Right lobe of liver (tissue), 6 donors: ENCODE results near the gene NDUFA7. TPM values are rescaled to one million over a fixed set of nuclear protein-coding genes. Genes with fewer than 3 reads are reported as not detected.

Source experiments
- ATAC-seq, 4 donors: fragments of 200-7000 bp; cut with Tn5 transposase; one replicate each; pipeline ENCODE4 v1.9.1; 2020; ENCODE audit warnings: mild to moderate bottlenecking in 4 of 4, moderate library complexity in 4 of 4
- DNase-seq, 3 donors: peaks; one replicate each; pipeline ENCODE4 v3.0.0-alpha.2; 2020
- H3K27ac ChIP-seq, 3 donors: fragments of 200-600 bp; one replicate each; pipeline ENCODE4 v1.8.0; 2022
- H3K27me3 ChIP-seq, 2 donors: fragments of 200-600 bp; one replicate each; pipeline ENCODE4 v1.8.0; 2022
- H3K36me3 ChIP-seq, 4 donors: fragments of 200-600 bp; sonication (generic) in 1 of 4; one replicate each; pipeline versions ENCODE4 v1.5.1 to v1.8.0; 2017 to 2022; ENCODE audit warnings: control low read depth in 1 of 4
- H3K4me1 ChIP-seq, 4 donors: fragments of 200-600 bp; sonication (generic) in 1 of 4; one replicate each; pipeline versions ENCODE4 v1.5.1 to v1.8.0; 2017 to 2022; ENCODE audit warnings: control low read depth in 1 of 4
- H3K4me3 ChIP-seq, 3 donors: fragments of 200-600 bp; one replicate each; pipeline ENCODE4 v1.8.0; 2022
- H3K9me3 ChIP-seq, 4 donors: fragments of 200-600 bp; sonication (generic) in 1 of 4; one replicate each; pipeline versions ENCODE4 v1.5.1 to v1.8.0; 2017 to 2022; ENCODE audit warnings: control low read depth in 1 of 4
- CTCF ChIP-seq, 4 donors: fragments of 200-600 bp in 3 of 4; fragments of 450-650 bp in 1 of 4; IDR thresholded peaks; one replicate each; pipeline versions ENCODE4 v1.5.1 to v1.8.0; 2016 to 2022; ENCODE audit warnings: antibody characterized with exemption in 4 of 4, mild to moderate bottlenecking in 2 of 4
- POLR2A ChIP-seq: fragments of 450-650 bp; IDR thresholded peaks from one replicate; pipeline ENCODE4 v1.6.1; 2017; ENCODE audit warnings: antibody characterized with exemption, mild to moderate bottlenecking
- WGBS: methylation state at CpG from one replicate; pipeline ENCODE4 v1.1.6; 2018; ENCODE audit warnings: low coverage, low lambda C conversion rate; ENCODE audit not compliant: insufficient coverage; ENCODE audit errors: missing lambda C conversion rate; 5-methylcytosine and 5-hydroxymethylcytosine counted together
- intact Hi-C, 2 donors: fragments of 100-400 bp; cut with DNase I; formaldehyde crosslinking; loops; one replicate each; pipeline versions ENCODE4 v1.11.2 to v1.14.1; 2022
- total RNA-seq, 6 experiments: library from RNA; depleted of rRNA in 2 of 6; stranded (reverse); fragments of >200 nt in 2 of 6; fragmentation: NEBNext Ultra II Directional in 3 of 6; extraction: Animal tissue kit (Norgen Biotek cat#: 25700) in 3 of 6; gene quantifications; one replicate each; pipeline versions ENCODE4 v1.1.0 to v1.2.4, GENCODE V29; 2016 to 2023
- donor health status: DM: no; HTN: yes; CAD: no.
- donor health status: DM: no; HTN: no; CAD: no.
- donor health status: DM: no; HTN: no; CAD: no.
- donor health status: DM: no; HTN: yes; CAD: no.
- donor health status: DM: no; HTN: yes; CAD: no.

Gene NDUFA7
- total RNA-seq, 6 experiments from 2014 or later: 20.8 to 60.5 (median 25.9) TPM

- Histone ChIP-seq H3K4me1 (peaks cover 0 to 5% (median 2%) of the 10 kb centered on the region in 4 donors), H3K27ac (no peak overlapping the region), H3K4me3 (no peak overlapping the region), H3K9me3 (no peaks in the 10 kb centered on the region), H3K36me3 (no peaks in the 10 kb centered on the region), H3K27me3 (peaks cover 0 to 18% of the 10 kb centered on the region in 2 donors)
- no peak for TF ChIP-seq POLR2A
- WGBS: 20% methylated on average over 3 of the region's 48 CpGs
- no peak for DNase-seq
- intact Hi-C loops: no loop called here
- ATAC-seq: peak in 1 of 4 donors; percentile 5
Measured at GRCh38 chr19:8333767-8334457, 12.7 kb upstream of the NDUFA7 start.

GRCh38 chr19:8332976-8333766, 12.0 kb upstream of the NDUFA7 start:
- TF ChIP-seq CTCF (IDR thresholded peaks at IDR 0.05) (no peak), POLR2A (no peak)
- intact Hi-C loops: no loop called here
- Histone ChIP-seq H3K4me3 (no peak overlapping the region), H3K9me3 (no peaks in the 10 kb centered on the region), H3K27me3 (peaks cover 0 to 18% of the 10 kb centered on the region in 2 donors), H3K36me3 (no peaks in the 10 kb centered on the region), H3K4me1 (peaks cover 0 to 5% (median 2%) of the 10 kb centered on the region in 4 donors), H3K27ac (no peak overlapping the region)
- no peak for ATAC-seq
- WGBS: 19% methylated on average over 8 of the region's 52 CpGs
- no peak for DNase-seq

GRCh38 chr19:8331263-8331845, 10.2 kb upstream of the NDUFA7 start:
- WGBS: 78% methylated on average over 5 of the region's 8 CpGs
- no peak for ATAC-seq
- Histone ChIP-seq H3K4me3 (no peak overlapping the region), H3K27ac (no peak overlapping the region), H3K4me1 (peaks cover 0 to 5% (median 2%) of the 10 kb centered on the region in 4 donors), H3K9me3 (no peaks in the 10 kb centered on the region), H3K36me3 (no peaks in the 10 kb centered on the region), H3K27me3 (peaks cover 0 to 18% of the 10 kb centered on the region in 2 donors)
- no peak for DNase-seq
- intact Hi-C loops: no loop called here
- no peak for TF ChIP-seq POLR2A
- TF ChIP-seq CTCF (IDR thresholded peaks at IDR 0.05): no peak

DNA sequence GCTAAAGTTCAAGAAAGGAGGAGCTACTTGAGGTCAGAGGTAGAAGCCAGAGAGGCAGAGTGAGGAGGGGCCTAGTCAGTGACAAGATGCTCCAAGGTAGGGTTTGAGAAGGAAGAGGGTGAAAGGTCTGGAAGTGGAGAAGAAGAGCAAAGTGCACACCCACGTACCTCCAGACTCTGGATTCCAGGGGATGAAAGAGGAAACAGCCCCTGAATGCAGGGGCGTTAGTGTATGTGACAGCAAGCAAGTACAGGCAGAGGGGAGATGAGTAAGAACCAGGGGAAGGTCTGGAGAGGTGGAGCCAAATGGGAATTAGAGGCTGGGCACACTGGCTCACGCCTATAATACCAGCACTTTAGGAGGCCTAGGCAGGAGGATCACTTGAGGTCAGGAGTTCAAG, 8.8 kb upstream of the NDUFA7 start:
- ATAC-seq (no peak), DNase-seq (no peak)
- Histone ChIP-seq H3K27ac (no peak overlapping the region), H3K9me3 (no peaks in the 10 kb centered on the region), H3K27me3 (peaks cover 0 to 18% of the 10 kb centered on the region in 2 donors), H3K4me3 (no peak overlapping the region), H3K4me1 (peaks cover 0 to 6% (median 2%) of the 10 kb centered on the region in 4 donors), H3K36me3 (no peaks in the 10 kb centered on the region)
- WGBS: 82% methylated on average over 3 of the region's 3 CpGs
- TF ChIP-seq CTCF (IDR thresholded peaks at IDR 0.05) (no peak), POLR2A (no peak)
- intact Hi-C loops: loop anchor here in 1 of 2 donors (10.0 kb wide), 1 partner anchor 185 kb away; the partner anchor contains the start of gene ZNF414
